Breast epithelium (tissue), 4 donors: ENCODE measurements around the gene ANKS1A. TPM values are rescaled to one million over a fixed set of nuclear protein-coding genes. Genes with fewer than 3 reads are reported as not detected.

Experiments
- DNase-seq, 2 donors: peaks; one replicate each; pipeline ENCODE4 v3.0.0-alpha.2; 2019; ENCODE audit warnings: low spot score in 2 of 2
- H3K27ac ChIP-seq, 2 donors: fragments of 200-600 bp; sonication (generic) in 1 of 2; one replicate each; pipeline ENCODE4 v1.5.1; 2016 to 2019; ENCODE audit warnings: mild to moderate bottlenecking in 1 of 2
- H3K27me3 ChIP-seq, 2 donors: fragments of 200-600 bp; sonication (generic) in 1 of 2; one replicate each; pipeline versions ENCODE4 v1.5.1 to v1.6.0; 2017 to 2019; ENCODE audit warnings: control low read depth in 1 of 2, mild to moderate bottlenecking in 1 of 2
- H3K36me3 ChIP-seq: fragments of 200-600 bp; one replicate; pipeline ENCODE4 v1.5.1; 2019
- H3K4me1 ChIP-seq, 2 donors: fragments of 200-600 bp; sonication (generic); one replicate each; pipeline ENCODE4 v1.5.1; 2016 to 2019; ENCODE audit warnings: control low read depth in 1 of 2
- H3K4me3 ChIP-seq, 3 donors: fragments of 200-600 bp; sonication (generic); 1 replicate in 2 of 3; 2 replicates in 1 of 3; pipeline ENCODE4 v1.5.1; 2016 to 2019; ENCODE audit warnings: mild to moderate bottlenecking in 3 of 3, moderate library complexity in 2 of 3
- H3K9me3 ChIP-seq, 2 donors: fragments of 200-600 bp; sonication (generic) in 1 of 2; one replicate each; pipeline ENCODE4 v1.5.1; 2016 to 2019; ENCODE audit warnings: control low read depth in 1 of 2
- CTCF ChIP-seq, 3 donors: fragments of 450-650 bp; IDR thresholded peaks; one replicate each; pipeline ENCODE4 v1.5.1; 2016 to 2017; ENCODE audit warnings: antibody characterized with exemption in 3 of 3, mild to moderate bottlenecking in 3 of 3, moderate library complexity in 3 of 3
- POLR2A ChIP-seq: fragments of 450-650 bp; IDR thresholded peaks from one replicate; pipeline ENCODE4 v1.6.1; 2016; ENCODE audit warnings: antibody characterized with exemption, mild to moderate bottlenecking, moderate library complexity
- POLR2AphosphoS5 ChIP-seq, 3 donors: sonication (generic); formaldehyde crosslinking; IDR thresholded peaks; one replicate each; pipeline ENCODE4 v1.6.1; 2017; ENCODE audit warnings: antibody characterized with exemption in 3 of 3
- intact Hi-C: fragments of 100-400 bp; cut with DNase I; formaldehyde crosslinking; loops from one replicate; pipeline ENCODE4 v1.15.1; 2023; ENCODE audit warnings: low total_unique reads
- total RNA-seq, 3 donors: library from RNA; depleted of rRNA; stranded (reverse); fragments of >200 nt; gene quantifications; one replicate each; pipeline ENCODE4 v1.1.0, GENCODE V29; 2016

The ANKS1A gene
- total RNA-seq, 3 donors from 2014 or later, result 18.2 to 26.5 (median 23.4) TPM

- H3K27ac ChIP-seq, result peak overlapping the region in 1 of 2 donors; percentile 52
- no peaks in the 10 kb centered on the region for H3K36me3 ChIP-seq
Observed at GRCh38 chr6:35064290-35064689, 175.2 kb downstream of the ANKS1A start.

GRCh38 chr6:35064757-35065440, 175.8 kb downstream of the ANKS1A start:
- H3K27me3 ChIP-seq, result no peaks in the 10 kb centered on the region
- no peak for DNase-seq
- no peak overlapping the region for H3K4me3 ChIP-seq
- peak overlapping the region; percentile 16 to 25 for H3K27ac ChIP-seq
- H3K36me3 ChIP-seq, result no peaks in the 10 kb centered on the region
- no peak for TF ChIP-seq CTCF (IDR thresholded peaks at IDR 0.05)
- TF ChIP-seq POLR2A, result no peak
- TF ChIP-seq POLR2AphosphoS5 (IDR thresholded peaks at IDR 0.05), result no peak
- intact Hi-C loops, result loop anchor here (10.0 kb wide), 1 partner anchor 570 kb away; no protein-coding TSS in a partner anchor
- H3K9me3 ChIP-seq, result no peaks in the 10 kb centered on the region
- H3K4me1 ChIP-seq, result no peaks in the 10 kb centered on the region

More at GRCh38 chr6:35064290-35064689, 175.2 kb downstream of the ANKS1A start:
- TF ChIP-seq CTCF (IDR thresholded peaks at IDR 0.05) (no peak), POLR2A (no peak), POLR2AphosphoS5 (IDR thresholded peaks at IDR 0.05) (no peak)
- intact Hi-C loops, result loop anchor here (10.0 kb wide), 1 partner anchor 571 kb away; no protein-coding TSS in a partner anchor
- no peak overlapping the region for H3K4me3 ChIP-seq
- no peaks in the 10 kb centered on the region for H3K4me1 ChIP-seq
- H3K27me3 ChIP-seq, result no peaks in the 10 kb centered on the region
- DNase-seq, result no peak
- H3K9me3 ChIP-seq, result no peaks in the 10 kb centered on the region

GRCh38 chr6:35065441-35065800, 176.4 kb downstream of the ANKS1A start:
- no peaks in the 10 kb centered on the region for H3K4me1 ChIP-seq
- H3K27me3 ChIP-seq, result no peaks in the 10 kb centered on the region
- H3K9me3 ChIP-seq, result no peaks in the 10 kb centered on the region
- H3K4me3 ChIP-seq, result no peak overlapping the region
- intact Hi-C loops, result loop anchor here (10.0 kb wide), 1 partner anchor 569 kb away; no protein-coding TSS in a partner anchor
- H3K27ac ChIP-seq, result no peak overlapping the region
- no peaks in the 10 kb centered on the region for H3K36me3 ChIP-seq
- no peak for TF ChIP-seq CTCF (IDR thresholded peaks at IDR 0.05)
- no peak for TF ChIP-seq POLR2AphosphoS5 (IDR thresholded peaks at IDR 0.05)
- no peak for TF ChIP-seq POLR2A
- no peak for DNase-seq

GRCh38 chr6:35065870-35066269, 176.8 kb downstream of the ANKS1A start:
- no peak overlapping the region for H3K27ac ChIP-seq

More at GRCh38 chr6:35065870-35066269, 176.8 kb downstream of the ANKS1A start:
- intact Hi-C loops, result loop anchor here (10.0 kb wide), 1 partner anchor 569 kb away; no protein-coding TSS in a partner anchor
- no peaks in the 10 kb centered on the region for H3K36me3 ChIP-seq
- H3K4me3 ChIP-seq, result no peak overlapping the region
- H3K9me3 ChIP-seq, result no peaks in the 10 kb centered on the region
- no peak for TF ChIP-seq POLR2A
- TF ChIP-seq CTCF (IDR thresholded peaks at IDR 0.05), result no peak
- no peak for TF ChIP-seq POLR2AphosphoS5 (IDR thresholded peaks at IDR 0.05)
- H3K4me1 ChIP-seq, result no peaks in the 10 kb centered on the region
- H3K27me3 ChIP-seq, result no peaks in the 10 kb centered on the region
- no peak for DNase-seq
